KMS-11 (cell line): ENCODE data around the gene TIGD3.

Experiments used
- H2AFZ ChIP-seq: fragments of 200-600 bp; sonication (generic); 2 replicates; pipeline ENCODE4 v1.6.1; 2016; ENCODE audit warnings: antibody characterized with exemption, mixed run types, low read depth
- H3K27ac ChIP-seq: fragments of 200-600 bp; sonication (generic); 2 replicates; pipeline ENCODE4 v1.6.1; 2016; ENCODE audit warnings: mild to moderate bottlenecking, mixed run types
- H3K27me3 ChIP-seq: fragments of 200-600 bp; sonication (generic); 2 replicates; pipeline ENCODE4 v1.6.1; 2017; ENCODE audit warnings: mild to moderate bottlenecking, low read depth, mixed run types, moderate library complexity; ENCODE audit not compliant: insufficient read depth
- H3K36me3 ChIP-seq: fragments of 200-600 bp; sonication (generic); 2 replicates; pipeline ENCODE4 v1.6.1; 2017; ENCODE audit warnings: mild to moderate bottlenecking, mixed run types; ENCODE audit not compliant: insufficient read depth
- H3K4me1 ChIP-seq: fragments of 200-600 bp; sonication (generic); 2 replicates; pipeline ENCODE4 v1.6.1; 2016; ENCODE audit warnings: mild to moderate bottlenecking, low read depth, mixed run types; ENCODE audit not compliant: poor library complexity, severe bottlenecking
- H3K4me2 ChIP-seq: fragments of 200-600 bp; sonication (generic); 2 replicates; pipeline ENCODE4 v1.7.0; 2016; ENCODE audit warnings: mild to moderate bottlenecking, mixed run types
- H3K4me3 ChIP-seq: fragments of 200-600 bp; sonication (generic); IDR thresholded peaks from 2 replicates; pipeline ENCODE4 v1.6.1; 2017; ENCODE audit warnings: low read depth, low read length, mixed read lengths; ENCODE audit not compliant: insufficient read depth
- H3K79me2 ChIP-seq: fragments of 200-600 bp; sonication (generic); 2 replicates; pipeline ENCODE4 v1.6.1; 2016; ENCODE audit warnings: low read depth, mixed run types; ENCODE audit not compliant: insufficient read depth
- H3K9ac ChIP-seq: fragments of 200-600 bp; sonication (generic); 2 replicates; pipeline ENCODE4 v1.6.1; 2016; ENCODE audit warnings: mild to moderate bottlenecking, mixed run types
- H4K20me1 ChIP-seq: fragments of 200-600 bp; sonication (generic); 2 replicates; pipeline ENCODE4 v1.6.1; 2016; ENCODE audit warnings: mild to moderate bottlenecking, mixed run types; ENCODE audit not compliant: insufficient read depth
- CTCF ChIP-seq: fragments of 200-600 bp; sonication (generic); conservative IDR thresholded peaks from 2 replicates; pipeline ENCODE4 v1.6.1; 2017; ENCODE audit warnings: low read depth, mild to moderate bottlenecking, antibody characterized with exemption, low read length, moderate library complexity, mixed read lengths

Gene TIGD3

GRCh38 chr11:65321828-65322485 lies 32.6 kb upstream of the TIGD3 start:
- TF ChIP-seq CTCF: no peak
- no peaks in the 10 kb centered on the region for H4K20me1 ChIP-seq
- H3K27me3 ChIP-seq: no peaks in the 10 kb centered on the region
- no peak overlapping the region for H3K4me3 ChIP-seq
- no peak overlapping the region for H3K9ac ChIP-seq
- no peaks in the 10 kb centered on the region for H3K79me2 ChIP-seq
- H3K36me3 ChIP-seq: no peaks in the 10 kb centered on the region
- H2AFZ ChIP-seq: no peak overlapping the region
- H3K4me1 ChIP-seq: peaks cover 6% of the 10 kb centered on the region
- no peak overlapping the region for H3K4me2 ChIP-seq
- no peak overlapping the region for H3K27ac ChIP-seq

- TF ChIP-seq CTCF: no peak
- Histone ChIP-seq H3K79me2 (no peaks in the 10 kb centered on the region), H3K4me2 (no peak overlapping the region), H4K20me1 (no peaks in the 10 kb centered on the region), H3K27ac (no peak overlapping the region), H2AFZ (no peak overlapping the region), H3K9ac (no peak overlapping the region), H3K4me1 (no peaks in the 10 kb centered on the region), H3K36me3 (no peaks in the 10 kb centered on the region), H3K4me3 (no peak overlapping the region), H3K27me3 (no peaks in the 10 kb centered on the region)
Observed at GRCh38 chr11:65323813-65324212, 30.7 kb upstream of the TIGD3 start.

- Histone ChIP-seq H3K27ac (no peak overlapping the region), H3K4me3 (no peak overlapping the region), H3K9ac (no peak overlapping the region), H4K20me1 (no peaks in the 10 kb centered on the region), H3K79me2 (no peaks in the 10 kb centered on the region), H3K27me3 (no peaks in the 10 kb centered on the region), H3K4me2 (no peak overlapping the region), H3K4me1 (no peaks in the 10 kb centered on the region), H3K36me3 (no peaks in the 10 kb centered on the region), H2AFZ (no peak overlapping the region)
- no peak for TF ChIP-seq CTCF
Observed at GRCh38 chr11:65325435-65325834, 29.1 kb upstream of the TIGD3 start.

- no peaks in the 10 kb centered on the region for H3K36me3 ChIP-seq
Observed at GRCh38 chr11:65327021-65327420, 27.5 kb upstream of the TIGD3 start.

More at GRCh38 chr11:65327021-65327420, 27.5 kb upstream of the TIGD3 start:
- TF ChIP-seq CTCF: no peak
- Histone ChIP-seq H3K27ac (no peak overlapping the region), H3K9ac (no peak overlapping the region), H3K79me2 (no peaks in the 10 kb centered on the region), H4K20me1 (no peaks in the 10 kb centered on the region), H3K4me2 (no peak overlapping the region), H3K4me3 (no peak overlapping the region), H3K4me1 (no peaks in the 10 kb centered on the region), H2AFZ (no peak overlapping the region), H3K27me3 (no peaks in the 10 kb centered on the region)
